Chondrocyte (in vitro differentiated cells): ENCODE results near the gene IMPDH1. TPM values are rescaled to one million over a fixed set of nuclear protein-coding genes. Genes with fewer than 3 reads are reported as not detected.
A peak's percentile ranks its signal among the peaks of the same experiment; 100 is the strongest.

Experiments
- DNase-seq: peaks from one replicate; pipeline ENCODE4 v3.0.0; 2021; ENCODE audit warnings: mixed read lengths, low spot score
- H3K27ac Mint-ChIP-seq: one replicate; pipeline ENCODE4 v1.8.0; 2021; ENCODE audit warnings: mild to moderate bottlenecking, moderate library complexity, mixed read lengths; ENCODE audit not compliant: unreplicated experiment
- H3K27me3 Mint-ChIP-seq: 2 replicates; pipeline ENCODE4 v1.8.0; 2021; ENCODE audit warnings: low read depth, mixed read lengths
- H3K36me3 Mint-ChIP-seq: 2 replicates; pipeline ENCODE4 v1.8.0; 2021; ENCODE audit warnings: low read depth, mixed read lengths
- H3K4me1 Mint-ChIP-seq: 2 replicates; pipeline ENCODE4 v1.8.0; 2021; ENCODE audit warnings: low read depth, mild to moderate bottlenecking, mixed read lengths
- H3K4me3 Mint-ChIP-seq: one replicate; pipeline ENCODE4 v1.8.0; 2021; ENCODE audit warnings: mild to moderate bottlenecking, moderate library complexity, mixed read lengths; ENCODE audit not compliant: unreplicated experiment
- H3K9me3 Mint-ChIP-seq: 2 replicates; pipeline ENCODE4 v1.8.0; 2021; ENCODE audit warnings: low read depth, mixed read lengths
- total RNA-seq: library from RNA; stranded (reverse); gene quantifications from 3 replicates; pipeline ENCODE4 v1.2.1, GENCODE V29; 2021
- TF ChIP-seq, protein P1 (sequence below): fragments of 200-600 bp; sonication (generic); IDR thresholded peaks from 2 replicates; pipeline ENCODE4 v1.5.0; 2021; ENCODE audit warnings: antibody characterized with exemption, mild to moderate bottlenecking, moderate library complexity

IMPDH1 gene
- total RNA-seq, 1 donor from 2014 or later: 96.9 TPM

- peak; percentile 95 for DNase-seq
- peak within 1 kb of the TSS; percentile 97 for H3K27ac Mint-ChIP-seq
- peak within 1 kb of the TSS; percentile 88 for H3K4me3 Mint-ChIP-seq
- peaks cover 3% of the 10 kb centered on the region for H3K36me3 Mint-ChIP-seq
- no peaks in the 10 kb centered on the region for H3K27me3 Mint-ChIP-seq
- H3K4me1 Mint-ChIP-seq: peaks cover 60% of the 10 kb centered on the region
- H3K9me3 Mint-ChIP-seq: no peaks in the 10 kb centered on the region
- TF ChIP-seq, protein P1, sequence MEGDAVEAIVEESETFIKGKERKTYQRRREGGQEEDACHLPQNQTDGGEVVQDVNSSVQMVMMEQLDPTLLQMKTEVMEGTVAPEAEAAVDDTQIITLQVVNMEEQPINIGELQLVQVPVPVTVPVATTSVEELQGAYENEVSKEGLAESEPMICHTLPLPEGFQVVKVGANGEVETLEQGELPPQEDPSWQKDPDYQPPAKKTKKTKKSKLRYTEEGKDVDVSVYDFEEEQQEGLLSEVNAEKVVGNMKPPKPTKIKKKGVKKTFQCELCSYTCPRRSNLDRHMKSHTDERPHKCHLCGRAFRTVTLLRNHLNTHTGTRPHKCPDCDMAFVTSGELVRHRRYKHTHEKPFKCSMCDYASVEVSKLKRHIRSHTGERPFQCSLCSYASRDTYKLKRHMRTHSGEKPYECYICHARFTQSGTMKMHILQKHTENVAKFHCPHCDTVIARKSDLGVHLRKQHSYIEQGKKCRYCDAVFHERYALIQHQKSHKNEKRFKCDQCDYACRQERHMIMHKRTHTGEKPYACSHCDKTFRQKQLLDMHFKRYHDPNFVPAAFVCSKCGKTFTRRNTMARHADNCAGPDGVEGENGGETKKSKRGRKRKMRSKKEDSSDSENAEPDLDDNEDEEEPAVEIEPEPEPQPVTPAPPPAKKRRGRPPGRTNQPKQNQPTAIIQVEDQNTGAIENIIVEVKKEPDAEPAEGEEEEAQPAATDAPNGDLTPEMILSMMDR: peak; percentile 21
Measured at GRCh38 chr7:128455543-128456254, 45.9 kb upstream of the IMPDH1 start, which contains the start of gene HILPDA. Gene HILPDA (plus strand): TSS chr7:128455878. CDS start chr7:128457269, 1,391 bp downstream.

DNA sequence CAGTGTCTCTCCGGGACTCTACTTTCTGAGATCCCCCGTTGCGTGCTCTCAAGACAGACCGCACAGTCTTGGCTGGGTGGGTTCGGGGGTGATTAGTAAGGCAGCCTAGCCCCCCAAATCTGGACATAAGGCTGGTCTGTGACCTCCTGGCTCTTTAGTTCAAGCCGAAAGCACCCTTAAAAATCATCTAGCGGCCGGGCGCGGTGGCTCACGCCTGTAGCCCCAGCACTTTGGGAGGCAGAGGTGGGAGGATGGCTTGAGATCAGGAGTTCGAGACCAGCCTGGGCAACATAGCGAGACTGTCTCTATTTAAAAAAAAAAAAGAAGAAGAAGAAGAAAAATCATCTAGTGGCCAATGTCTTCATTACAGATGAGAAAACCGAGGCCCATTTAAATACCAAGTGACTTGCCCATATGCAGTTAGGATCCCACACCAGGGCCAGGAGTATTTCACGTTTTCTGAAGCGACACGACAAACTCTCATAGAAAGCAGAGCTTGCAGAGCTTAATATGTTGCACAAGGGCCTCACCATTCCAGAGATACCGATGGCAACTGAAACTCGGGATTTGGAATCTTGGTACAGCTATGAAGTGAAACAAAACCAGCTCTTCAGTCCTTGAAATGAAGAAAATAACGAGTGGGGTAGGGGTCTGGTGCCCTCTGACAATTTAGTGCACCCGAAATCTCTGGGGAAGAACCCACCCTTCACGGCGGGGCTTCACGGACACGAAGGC lies 45.2 kb upstream of the IMPDH1 start:
- H3K36me3 Mint-ChIP-seq: peaks cover 3% of the 10 kb centered on the region
- peak overlapping the region; percentile 97 for H3K27ac Mint-ChIP-seq
- TF ChIP-seq, protein P1: peak; percentile 46
- H3K9me3 Mint-ChIP-seq: no peaks in the 10 kb centered on the region
- H3K27me3 Mint-ChIP-seq: no peaks in the 10 kb centered on the region
- DNase-seq: no peak
- peak overlapping the region; percentile 88 for H3K4me3 Mint-ChIP-seq
- peaks cover 67% of the 10 kb centered on the region for H3K4me1 Mint-ChIP-seq

DNA sequence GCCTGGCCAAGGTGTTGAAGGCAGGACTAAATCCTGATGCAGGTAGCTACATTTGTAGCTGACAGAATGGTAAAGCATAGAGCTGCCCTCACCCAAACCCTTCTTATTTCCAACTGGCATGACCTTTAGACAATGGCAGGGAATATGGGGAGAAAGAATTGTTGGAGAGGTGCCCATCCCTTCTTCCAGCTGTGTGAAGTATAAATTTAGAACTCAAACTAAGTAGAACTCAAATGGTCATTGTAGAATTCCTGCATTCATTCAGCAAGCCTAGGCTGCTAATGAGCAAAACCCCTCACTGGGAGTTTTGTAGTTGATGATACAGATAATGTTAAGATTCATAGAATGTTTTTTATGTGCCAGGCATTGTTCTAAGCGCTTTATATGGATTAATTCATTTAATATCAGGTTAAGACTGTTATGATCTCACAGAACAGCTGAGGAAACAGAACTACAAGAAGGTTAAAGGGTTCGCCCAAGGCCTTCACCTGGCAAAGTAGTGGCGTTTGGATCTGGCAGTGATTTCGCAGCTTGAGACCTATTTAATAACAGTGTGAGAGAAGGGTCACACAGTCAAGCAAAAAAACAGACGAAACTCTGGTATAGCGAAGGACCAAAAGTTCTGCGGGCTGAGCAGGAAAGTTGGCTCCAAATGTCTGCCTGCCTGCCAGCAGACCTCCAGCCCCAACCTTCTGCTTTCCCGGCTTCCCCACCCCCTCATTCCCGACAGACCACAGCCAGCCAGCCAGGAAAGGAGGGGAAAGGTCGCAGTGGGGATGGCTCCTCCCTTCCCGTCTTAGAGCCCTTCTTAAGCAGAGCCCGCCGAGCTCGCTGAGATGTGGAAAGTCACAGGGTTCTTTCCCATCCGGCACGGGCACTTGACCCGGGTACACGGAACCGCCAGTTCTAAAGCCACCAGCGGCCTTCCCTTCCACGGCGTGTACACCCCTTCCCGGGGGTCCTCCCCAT lies 44.3 kb upstream of the IMPDH1 start:
- Mint-ChIP-seq H3K27me3 (no peaks in the 10 kb centered on the region), H3K36me3 (peaks cover 3% of the 10 kb centered on the region), H3K4me3 (peak overlapping the region; percentile 88), H3K4me1 (peaks cover 60% of the 10 kb centered on the region), H3K27ac (peak overlapping the region; percentile 97), H3K9me3 (no peaks in the 10 kb centered on the region)
- DNase-seq: no peak
- TF ChIP-seq, protein P1: no peak

DNA sequence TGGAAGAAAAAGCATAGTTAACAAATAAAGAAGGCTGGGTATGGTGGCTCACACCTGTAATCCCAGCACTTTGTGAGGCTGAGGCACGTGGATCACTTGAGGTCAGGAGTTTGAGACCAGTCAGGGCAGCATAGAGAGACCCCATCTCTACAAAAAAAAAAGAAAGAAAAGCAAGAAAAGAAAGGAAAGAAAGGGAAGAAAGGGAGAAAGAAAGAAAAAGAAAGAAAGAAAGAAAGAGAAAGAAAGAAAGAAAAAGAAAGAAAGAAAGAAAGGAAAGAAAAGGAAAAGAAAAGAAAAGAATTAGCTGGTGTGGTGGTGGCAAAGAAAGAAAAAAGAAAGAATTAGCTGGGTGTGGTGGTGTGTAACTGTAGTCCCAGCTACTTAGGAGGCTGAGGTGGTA lies 42.8 kb upstream of the IMPDH1 start:
- Mint-ChIP-seq H3K27ac (no peak overlapping the region), H3K36me3 (no peaks in the 10 kb centered on the region), H3K4me3 (no peak overlapping the region), H3K4me1 (peaks cover 49% of the 10 kb centered on the region), H3K9me3 (no peaks in the 10 kb centered on the region), H3K27me3 (no peaks in the 10 kb centered on the region)
- DNase-seq: no peak
- TF ChIP-seq, protein P1: no peak
